GM19328 (cell line): ENCODE data around the gene A4GALT.
A peak's percentile ranks its signal among the peaks of the same experiment; 100 is the strongest.

Experiments
- ATAC-seq: cut with Tn5 transposase; IDR thresholded peaks from one replicate; pipeline ENCODE4 v1.9.1; 2021; ENCODE audit warnings: mild to moderate bottlenecking, moderate library complexity; ENCODE audit not compliant: unreplicated experiment

Gene A4GALT

DNA sequence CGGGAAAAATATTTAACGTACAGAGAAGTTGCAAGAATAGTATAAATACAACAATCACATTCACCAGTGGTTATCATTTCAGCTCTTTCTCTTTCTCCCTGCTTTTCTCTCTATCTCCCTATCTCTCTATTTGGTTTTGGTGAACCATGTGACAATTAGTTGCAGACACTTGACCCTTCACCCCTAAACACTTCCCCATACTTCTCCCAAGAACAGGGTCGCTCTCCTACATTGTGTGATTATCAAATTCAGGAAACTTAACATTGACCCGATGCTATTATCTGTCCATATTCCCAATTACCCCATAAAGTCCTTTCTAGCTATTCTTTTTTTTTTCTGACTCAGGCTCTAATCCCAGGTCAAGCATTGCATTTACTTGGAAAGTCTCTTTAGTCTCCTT lies 66.7 kb downstream of the A4GALT start:
- no peak for ATAC-seq

DNA sequence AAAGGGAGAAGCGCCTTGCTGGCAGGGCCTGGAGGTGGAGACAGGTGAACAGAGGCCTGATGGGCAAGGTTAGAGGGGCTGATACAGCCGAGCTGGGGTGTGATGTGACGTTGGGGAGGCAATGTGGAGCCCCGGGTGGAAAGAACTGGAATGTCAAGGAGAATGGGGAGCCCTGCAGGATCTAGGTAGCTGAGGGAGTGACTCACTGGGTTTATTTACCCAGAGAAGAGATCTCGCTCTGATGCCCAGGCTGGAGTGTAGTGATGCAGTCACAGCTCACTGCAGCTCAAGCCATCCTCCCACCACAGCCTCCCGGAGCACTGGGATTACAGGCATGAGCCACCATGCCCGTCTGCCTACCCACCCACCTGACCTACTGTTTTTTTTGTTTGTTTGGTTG lies 69.5 kb downstream of the A4GALT start:
- no peak for ATAC-seq

DNA sequence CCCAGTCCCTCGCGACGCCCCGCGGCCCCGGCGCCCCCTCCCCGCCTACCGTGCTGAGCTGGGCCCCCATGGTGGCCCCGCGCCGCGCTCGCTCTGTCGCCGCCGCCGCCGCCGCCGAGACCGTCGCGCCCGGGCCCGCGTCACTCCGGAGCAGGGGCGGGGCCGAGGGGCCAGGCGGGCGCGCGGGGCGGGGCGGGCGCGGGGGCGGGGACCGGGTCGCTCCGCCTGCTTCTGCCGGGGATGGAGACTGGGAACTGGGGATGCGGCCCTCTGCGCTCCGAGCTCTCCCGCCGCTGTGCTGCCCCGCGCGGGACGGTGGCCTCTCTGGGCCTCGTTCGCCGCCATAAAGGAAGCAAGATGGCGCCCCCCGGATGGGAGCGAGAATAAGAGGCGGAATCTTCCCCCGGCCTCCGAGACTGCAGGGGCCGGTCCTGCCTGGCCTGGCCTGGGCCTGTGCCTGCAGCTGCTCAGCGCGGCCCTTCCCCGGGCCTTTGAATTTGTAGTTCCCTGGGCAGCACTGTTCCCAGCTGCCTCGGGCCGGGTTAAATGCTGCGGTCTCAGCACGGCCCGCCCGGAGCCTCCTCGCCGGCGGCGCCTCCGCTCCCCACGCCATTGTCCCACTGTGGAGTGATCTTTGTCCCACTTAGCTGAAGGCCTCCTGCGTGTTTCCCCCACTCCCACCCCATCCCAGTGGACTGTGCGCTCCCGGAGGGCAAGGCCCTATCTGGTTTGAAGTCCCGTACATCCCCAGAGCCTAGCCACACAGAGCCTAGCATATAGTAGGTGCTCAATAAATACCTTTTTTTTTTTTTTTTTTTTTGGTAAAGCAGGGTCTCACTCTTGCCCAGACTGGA lies 71.2 kb downstream of the A4GALT start, which contains the start of gene CYB5R3:
TSS of gene CYB5R3 (minus strand) at position 147 of the 854 bp plus-strand sequence. CDS start at position 70, 77 bp downstream.
- ATAC-seq: peak; percentile 67

DNA sequence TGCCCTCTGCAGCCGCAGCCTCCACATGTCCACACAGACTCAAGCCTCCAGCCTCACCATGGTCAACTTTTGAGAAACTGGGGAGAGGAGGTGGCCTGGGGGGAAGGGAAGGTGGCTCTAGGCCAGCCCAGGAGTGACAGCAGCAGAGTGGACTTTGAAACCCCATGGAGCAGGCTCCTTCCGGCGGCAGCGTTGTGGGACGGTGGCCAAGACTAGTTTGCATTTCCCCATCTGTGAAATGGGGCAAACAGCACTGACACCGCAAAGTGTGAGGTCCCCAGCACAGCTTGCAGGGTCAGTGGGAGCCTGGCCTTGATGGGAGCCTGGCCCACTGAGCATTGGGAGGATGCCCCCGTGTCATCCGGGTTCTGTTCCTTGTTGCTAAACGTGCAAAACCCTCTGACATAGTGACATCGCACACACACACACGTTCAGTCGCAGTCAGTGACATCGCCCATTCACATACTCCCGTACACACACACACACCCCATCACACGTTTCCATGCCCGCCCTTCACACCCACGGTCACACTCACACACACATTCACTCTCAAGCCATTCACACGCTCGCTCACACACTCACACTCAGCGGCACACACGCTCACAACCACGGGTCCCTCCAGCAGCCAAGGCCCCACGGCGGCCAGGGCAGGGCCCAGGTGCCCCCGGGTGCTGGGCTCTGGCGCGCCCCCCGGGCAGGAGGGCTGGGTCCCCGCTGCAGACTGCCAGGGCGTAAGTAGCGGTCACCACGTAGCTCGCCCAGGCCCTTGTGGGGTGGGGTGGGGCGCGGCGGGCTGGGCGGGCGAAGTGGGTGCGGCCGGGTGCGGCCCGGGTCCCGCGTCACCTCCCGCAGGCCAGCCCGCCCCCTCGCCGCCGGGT lies 72.1 kb downstream of the A4GALT start:
- ATAC-seq: peak; percentile 42

DNA sequence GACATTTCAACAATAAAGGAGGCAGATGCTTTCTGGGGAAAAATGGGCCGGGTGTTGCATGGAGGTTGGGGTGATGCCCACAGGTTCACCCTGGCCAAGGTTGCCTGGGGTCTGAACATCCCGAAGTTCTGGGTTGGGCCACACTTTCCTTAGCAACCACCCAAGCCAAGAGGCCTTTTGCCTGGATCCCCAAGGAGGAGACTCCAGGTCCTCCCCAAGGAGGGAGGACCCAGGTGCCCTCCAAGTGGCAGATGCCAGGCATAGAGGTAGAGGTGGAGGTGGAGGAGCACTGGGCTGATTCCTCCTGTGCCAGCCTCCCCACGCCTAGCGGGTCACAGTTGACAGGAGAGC lies 72.7 kb downstream of the A4GALT start:
- ATAC-seq: no peak

DNA sequence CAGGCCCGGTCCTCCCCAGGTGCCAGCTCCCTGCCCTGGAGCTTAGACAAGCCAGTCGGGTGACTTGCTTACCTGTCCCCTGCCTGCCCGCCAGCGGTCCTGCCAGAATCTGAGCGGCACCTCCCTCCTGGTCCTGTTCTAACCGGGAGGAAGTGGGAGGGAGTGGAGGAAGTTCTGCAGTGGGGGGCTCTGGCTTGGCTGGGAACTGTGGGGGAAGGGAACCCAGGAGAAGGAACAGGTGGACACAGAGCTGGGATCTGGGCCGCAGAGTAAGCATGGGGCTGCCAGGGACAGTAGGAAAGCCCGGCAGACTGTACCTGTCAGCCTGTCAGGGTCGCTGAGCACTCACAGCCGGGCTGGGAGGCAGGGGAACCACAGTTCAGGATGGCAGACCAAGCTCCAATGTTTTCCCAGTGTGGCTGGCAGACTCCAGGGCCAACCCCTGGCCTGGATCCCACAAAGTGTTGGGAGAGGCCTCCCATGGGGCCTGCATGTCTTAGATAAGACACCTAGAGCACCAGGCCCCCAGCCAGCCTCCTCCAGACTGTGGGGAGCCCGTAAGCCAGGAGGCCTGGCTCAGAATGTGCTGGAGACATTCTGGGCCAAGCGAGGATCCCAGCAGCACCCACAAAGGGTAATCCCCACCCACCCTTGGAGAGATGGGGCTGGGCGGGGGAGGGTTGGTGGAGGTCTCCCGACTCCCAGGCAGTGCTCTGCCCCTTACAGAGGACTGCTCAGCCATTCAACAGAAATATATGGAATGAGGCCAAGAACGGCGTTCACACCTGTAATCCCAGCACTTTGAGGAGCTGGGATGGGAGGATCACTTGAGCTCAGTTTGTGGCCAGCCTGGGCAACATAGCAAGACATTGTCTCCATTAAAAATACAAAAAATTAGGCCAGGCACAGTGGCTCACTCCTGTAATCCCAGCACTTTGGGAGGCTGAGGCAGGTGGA lies 73.8 kb downstream of the A4GALT start:
- ATAC-seq: no peak

DNA sequence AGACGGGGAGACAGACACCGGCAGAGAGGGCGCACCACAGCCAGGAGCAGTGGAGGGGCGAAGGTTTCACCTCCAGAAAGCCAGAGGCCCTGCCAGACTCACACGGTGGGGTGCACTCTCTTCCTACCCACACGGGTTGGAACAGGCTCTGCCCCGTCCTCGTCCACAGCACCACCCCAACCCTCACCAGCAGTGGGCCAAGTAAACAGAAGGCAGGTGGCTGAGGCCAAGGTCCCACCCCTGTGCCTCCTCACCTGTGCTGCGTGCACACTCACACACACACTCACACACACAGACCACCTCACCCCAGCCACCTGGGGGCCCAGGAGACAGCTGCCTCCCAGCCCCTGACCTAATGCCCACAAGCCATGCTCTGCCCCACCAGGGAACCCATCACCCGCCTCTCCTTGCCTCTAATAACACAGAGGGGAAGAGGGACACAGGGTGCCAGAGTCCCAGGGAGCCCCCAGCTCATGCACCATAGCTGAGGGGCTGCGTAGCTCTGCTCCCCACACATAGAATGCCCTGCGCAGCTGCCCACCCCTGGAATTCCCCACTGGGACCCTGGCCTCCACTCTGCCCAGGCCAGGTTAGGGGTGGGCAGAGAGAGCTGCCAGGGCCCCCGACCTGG lies 74.6 kb downstream of the A4GALT start:
- no peak for ATAC-seq

DNA sequence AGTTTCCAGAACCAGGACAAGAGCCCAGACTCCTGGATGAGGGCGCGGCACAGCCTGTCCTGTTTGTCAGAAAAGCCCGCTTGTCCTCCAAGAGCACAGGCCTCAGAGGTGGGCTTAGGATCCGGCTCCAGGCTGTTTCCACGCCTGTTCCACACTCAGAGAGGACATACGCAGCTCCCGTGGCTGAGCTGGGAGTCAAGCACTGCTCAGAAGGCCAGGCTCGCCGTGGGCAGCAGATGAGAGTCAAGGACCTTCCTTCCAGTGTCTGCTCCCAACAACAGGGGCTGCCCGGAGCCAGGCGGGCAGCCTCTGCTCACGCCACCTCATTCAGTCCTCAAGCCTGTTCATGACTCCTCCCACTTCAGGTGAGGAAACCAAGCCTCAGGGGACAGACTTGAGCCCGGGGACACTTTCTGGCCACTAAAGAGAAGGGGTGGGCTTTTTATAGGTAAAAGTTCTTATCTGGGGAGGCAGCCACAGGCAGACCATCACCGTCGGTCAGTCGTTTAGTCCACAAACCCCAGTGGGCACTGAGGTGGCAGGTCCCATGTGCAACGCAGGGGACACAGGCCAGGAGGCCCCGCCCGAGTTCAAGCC lies 75.2 kb downstream of the A4GALT start:
- ATAC-seq: no peak

DNA sequence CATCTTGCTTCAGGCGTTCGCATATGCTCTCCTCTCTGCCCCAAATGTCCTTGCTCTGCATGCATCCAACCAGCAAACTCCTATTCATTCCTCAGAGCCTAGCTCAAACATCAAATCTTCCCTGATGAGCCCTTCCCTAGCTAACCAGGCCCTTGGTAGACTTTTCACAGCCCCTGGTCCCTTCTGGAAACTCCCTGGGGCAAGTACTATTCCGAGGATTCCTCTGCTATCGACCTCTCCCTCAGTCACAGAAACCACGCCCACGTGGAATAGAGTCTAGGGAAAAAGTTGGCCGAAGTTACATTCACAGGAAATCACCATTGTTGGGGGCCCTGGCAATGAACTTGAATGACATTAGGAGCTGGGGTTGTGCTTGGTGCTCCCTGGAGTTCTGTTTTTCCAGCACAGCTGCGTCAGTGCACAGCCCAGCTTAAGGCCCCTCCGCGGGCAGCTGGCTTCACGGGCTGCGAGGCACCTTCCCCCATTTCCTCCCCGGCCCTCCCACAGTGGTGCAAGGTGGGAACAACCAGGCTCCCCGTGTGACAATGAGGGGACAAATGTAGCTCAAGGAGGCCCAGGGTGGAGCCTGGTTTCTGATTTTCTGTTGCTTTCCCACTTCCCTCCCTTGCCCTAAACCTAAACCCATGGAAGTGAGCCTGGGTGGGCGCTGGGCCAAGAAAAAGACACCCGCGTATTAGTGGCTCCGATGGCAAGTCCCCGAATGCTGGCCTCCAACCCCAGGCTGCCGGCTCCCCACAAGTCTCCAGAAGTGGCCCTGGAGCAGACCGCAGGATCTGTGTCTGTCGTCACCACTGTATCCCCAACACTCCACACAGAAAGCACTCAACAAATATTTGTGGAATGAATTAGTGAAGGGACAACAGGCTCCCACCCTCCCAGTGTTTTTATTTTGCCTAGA lies 76.0 kb downstream of the A4GALT start:
- ATAC-seq: no peak

DNA sequence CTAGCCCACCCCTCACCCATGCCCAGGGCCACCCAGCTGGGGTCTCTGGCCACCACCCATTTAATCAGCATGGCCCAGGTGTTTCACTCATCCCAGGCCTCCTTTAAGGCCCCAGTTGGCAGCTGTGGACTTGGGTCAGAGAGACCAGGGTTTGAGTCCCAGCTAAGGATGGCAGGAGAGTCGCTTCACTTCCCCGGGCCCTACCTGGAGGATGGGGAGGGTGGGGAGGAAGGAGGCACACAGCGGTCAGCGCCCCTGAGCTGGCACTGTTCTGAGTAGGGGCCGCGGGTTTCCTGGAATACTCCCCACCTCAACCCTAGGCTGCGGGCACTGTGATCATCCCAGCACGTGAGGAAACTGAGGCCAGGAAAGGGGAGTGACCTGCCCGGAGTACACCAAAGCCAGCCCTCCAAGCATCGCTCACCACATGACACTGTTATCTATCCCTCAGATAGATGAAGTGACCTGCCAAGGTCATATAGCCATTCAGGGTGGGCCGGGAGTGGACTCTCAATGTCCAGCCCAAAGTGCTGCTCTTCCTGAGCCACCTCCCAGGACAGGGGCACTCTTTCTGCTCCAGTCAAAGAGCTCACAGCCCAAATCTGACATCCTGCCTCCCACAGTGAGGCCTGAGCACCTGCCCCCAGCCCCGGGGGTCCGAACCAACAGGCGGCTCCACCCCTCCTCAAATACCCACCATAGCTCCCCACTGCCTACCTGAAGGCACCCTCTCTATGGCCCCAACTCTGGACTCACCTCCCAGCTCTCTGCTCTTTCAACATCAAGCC lies 76.8 kb downstream of the A4GALT start:
- ATAC-seq: no peak

DNA sequence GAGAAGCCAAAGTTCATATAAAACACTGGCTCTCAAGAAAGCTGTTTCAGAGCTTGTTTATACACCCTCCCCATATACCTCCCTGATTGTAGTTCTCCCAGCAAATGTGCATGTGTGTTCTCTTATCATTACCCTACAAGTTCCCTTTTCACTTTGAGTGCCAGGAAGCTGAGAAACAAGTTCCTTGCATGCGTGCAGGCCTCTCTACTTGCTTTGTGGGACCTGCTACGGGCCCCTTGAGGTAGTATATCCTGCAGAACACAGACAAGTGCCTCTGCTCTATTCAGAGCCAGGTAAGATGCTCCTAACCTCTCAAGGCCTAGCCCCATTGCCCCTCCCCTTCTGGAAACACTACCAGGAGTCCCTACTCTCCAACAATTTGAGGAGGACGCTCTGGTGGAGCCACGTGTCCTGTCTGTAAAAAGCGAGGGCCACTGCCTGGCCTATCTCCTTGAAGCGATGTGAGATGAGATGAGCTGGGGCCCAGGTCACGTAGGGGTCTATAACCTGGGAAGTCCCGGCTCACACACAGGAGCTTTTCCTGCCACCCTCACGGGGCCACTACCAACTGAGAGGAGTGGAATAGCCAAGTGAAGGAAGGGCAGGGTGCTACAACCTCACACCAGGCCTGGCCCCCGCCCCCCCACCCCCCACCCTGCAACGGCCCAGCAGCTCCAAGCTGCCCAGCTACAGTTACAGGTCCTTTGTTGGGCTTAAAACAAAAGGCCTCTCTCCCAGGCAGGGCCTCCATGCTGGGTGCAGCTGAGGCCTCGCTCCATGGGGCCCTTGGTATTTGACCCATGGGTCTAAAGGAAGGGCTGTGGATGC lies 77.7 kb downstream of the A4GALT start:
- ATAC-seq: no peak
